GM21717 (cell line): Measurements from ENCODE around the gene COL4A2.

ENCODE experiments used
- ATAC-seq: cut with Tn5 transposase; IDR thresholded peaks from one replicate; pipeline ENCODE4 v1.9.1; 2021; ENCODE audit warnings: mild to moderate bottlenecking, moderate library complexity; ENCODE audit not compliant: unreplicated experiment

Gene COL4A2

GRCh38 chr13:110546926-110547325, 239.8 kb downstream of the COL4A2 start:
- ATAC-seq, result no peak

DNA sequence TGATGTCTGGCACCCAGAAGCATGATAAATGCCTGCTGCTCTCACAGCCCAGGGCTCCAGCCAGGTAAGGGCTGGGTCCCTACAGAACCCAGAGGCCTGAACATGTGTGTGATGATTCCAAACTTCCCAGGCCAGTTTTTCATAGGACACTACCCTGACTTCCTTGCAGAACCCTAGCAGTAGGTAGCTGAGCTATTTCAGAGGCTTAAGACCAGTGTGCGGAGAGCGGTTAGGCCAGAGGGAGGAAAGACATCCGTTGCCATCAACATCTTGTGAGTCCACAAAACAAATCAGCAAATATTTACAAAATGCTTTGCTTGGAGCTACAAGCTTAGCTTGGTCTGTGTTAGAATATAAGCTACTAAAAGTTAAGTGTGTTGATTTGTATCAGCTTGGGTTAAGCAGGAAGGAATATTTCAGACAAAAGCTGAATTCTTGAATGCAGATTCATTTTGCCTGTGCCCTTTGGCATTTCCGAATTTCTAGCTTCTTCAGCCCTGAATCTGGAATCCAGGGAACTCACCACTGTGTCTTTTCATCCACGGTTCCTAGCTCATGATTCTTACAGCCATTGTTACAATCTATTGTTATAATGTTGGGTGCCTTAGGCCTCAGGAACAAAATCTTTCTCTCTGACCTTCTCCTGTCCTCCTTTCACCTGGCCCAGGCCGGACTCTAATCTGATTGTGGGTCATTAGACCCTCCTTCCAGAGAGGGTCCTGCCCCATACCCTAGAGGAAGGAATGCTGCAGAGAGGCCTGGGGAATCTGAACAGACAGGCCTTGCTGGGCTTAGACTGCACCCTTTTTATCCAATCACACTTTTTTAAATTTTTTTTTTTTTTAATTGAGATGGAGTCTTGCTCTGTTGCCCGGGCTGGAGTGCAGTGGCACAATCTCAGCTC, 242.1 kb downstream of the COL4A2 start:
- ATAC-seq, result no peak

DNA sequence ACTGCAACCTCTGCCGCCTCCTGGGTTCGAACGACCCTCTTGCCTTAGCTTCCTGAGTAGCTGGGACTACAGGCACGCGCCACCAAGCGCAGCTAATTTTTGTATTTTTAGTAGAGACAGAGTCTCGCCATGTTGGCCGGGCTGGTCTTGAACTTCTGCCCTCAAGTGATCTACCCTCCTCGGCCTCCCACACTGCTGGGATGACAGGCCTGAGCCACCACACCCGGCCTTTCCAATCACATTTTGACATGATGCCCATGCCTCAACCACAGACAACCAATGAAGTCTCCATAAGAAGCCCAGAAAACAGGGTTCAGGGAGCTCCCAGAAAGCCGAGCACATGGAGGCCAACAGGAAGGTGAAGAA, 242.7 kb downstream of the COL4A2 start:
- no peak for ATAC-seq

DNA sequence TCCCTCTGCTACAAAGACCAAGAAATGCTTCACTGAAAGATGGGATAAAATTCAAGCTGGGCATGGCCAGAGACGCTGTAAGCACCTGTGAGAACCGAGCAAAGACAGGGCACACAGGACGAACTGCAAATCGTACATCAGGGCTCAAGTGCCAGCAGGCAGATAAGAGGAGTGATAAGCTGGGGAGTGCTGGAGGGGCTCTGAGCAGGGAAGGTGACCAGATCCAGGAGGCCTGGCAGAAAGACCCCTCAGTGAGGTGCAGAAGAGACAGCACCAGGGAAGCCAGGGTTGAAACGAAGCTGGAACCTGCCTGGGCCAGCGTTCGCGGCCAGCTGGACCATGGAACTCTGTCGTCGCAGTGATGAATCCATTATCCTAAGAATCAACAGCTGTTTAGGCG, 244.2 kb downstream of the COL4A2 start:
- ATAC-seq, result no peak

- ATAC-seq, result no peak
These were observed 245.7 kb downstream of the COL4A2 start for GRCh38 chr13:110552767-110553166.

DNA sequence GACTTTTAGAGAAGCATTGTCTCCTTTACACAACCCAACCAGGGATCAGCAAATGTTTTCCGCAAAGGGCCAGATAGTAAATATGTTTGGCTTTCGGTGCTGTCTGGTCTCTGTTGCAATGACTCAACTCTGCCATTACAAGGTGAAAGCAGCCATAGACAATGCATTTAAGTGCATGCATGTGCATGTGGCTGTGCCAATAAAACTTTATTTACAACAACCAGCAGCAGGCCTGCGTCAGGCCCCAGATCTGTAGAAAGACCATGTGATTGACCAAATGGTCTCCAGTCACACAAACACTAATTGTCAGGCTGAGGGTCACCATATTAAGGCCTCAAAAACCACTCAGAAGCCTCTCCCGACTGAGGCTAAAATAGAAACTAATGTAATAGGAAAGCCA, 246.3 kb downstream of the COL4A2 start:
- no peak for ATAC-seq

DNA sequence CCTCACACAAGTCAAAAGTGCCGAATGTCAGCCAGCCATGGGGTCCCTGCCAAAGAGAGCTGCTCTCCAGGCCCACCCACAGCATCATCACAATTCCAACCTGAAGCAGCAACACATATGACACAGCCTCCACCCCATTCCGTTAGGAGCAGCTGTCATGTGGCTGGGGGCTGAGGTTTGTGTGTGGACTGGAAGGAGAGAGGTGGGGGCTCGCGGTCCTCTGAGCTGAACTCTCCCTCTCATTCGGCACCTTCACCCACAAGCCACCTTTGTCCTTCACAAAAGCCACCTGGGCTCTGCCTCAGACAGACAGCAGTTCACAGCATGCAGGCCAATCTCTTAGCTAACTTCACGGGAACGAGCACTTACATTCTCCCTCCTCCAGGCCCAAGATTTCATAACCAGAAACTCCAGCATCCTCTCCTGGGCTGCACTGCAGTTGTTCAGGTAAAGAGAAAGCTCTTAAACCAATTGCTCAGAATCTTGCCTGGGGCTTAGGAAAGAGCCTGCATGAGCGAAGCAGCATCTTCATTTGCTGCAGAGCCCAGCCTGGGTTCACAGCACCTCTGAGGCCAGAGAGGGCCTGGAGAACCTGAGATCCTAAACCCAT, 247.2 kb downstream of the COL4A2 start:
- no peak for ATAC-seq

DNA sequence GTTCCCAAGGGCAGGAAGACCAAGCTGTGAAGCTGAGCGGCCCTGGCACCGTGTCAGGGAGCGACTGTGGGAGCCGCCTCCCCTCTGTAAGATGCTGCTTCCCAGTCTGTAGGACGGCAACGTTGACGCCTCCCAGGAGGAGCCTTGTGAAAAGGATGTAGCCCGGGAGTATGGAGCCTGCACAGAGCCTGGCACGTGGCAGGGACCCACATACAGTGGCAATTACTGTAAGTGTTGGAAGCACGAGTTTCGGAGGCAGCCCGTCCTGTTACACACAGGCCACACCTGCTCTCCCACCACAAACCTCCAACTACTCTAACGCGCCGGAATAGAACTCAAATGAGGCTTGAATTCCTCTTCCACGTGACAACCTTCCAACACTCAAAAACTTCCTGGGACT, 247.9 kb downstream of the COL4A2 start:
- ATAC-seq, result no peak

DNA sequence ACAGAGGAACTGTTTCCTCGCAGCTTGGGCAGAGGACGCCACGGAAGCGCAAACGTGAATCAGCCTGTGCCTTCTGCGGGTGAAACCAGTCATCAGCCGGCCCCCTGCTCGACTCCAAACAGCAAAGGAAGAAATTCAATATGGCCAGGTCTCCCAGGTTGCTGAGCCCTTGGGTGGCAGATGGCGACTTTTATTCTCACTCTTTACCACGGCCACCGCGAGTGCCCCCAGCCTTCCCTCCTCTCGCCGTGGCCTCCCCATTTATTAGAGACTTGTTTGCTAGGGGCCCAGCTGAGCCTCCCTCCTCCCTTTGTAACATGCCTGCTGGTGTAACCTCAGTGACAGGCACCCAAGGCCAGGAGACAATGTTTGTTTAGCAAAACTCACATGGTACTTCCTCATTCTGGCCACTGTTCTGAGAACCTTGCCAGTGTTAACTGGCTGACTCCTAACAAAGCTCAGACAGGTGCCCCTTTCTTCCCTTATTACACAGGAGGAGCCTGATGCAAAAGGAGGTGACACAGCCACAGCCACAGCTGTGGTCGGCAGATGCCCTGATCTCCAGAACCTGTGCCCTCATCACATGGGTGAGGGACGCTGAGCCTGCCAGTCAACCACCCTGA, 248.6 kb downstream of the COL4A2 start:
- ATAC-seq, result no peak

- no peak for ATAC-seq
These were observed 249.1 kb downstream of the COL4A2 start for GRCh38 chr13:110556224-110556606.

DNA sequence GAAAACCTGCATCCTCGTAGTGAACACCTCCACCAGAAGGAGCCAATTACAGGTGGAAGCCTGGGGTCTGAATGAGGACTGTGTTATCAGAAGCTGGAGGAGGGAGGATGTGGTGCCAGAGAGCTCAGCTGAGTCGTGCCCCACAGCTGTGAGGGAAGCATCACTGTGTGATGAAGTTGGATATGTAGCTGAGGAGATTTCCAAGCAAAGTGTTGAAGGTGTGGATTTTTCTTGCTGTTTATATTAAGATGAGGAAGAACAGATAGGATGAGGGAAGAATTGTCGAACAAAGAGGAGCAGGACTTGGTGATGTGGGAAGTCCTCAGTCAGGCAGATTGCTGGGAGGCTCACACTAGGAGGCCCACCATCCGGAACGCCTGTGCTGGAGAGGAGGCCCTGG, 250.0 kb downstream of the COL4A2 start:
- no peak for ATAC-seq

DNA sequence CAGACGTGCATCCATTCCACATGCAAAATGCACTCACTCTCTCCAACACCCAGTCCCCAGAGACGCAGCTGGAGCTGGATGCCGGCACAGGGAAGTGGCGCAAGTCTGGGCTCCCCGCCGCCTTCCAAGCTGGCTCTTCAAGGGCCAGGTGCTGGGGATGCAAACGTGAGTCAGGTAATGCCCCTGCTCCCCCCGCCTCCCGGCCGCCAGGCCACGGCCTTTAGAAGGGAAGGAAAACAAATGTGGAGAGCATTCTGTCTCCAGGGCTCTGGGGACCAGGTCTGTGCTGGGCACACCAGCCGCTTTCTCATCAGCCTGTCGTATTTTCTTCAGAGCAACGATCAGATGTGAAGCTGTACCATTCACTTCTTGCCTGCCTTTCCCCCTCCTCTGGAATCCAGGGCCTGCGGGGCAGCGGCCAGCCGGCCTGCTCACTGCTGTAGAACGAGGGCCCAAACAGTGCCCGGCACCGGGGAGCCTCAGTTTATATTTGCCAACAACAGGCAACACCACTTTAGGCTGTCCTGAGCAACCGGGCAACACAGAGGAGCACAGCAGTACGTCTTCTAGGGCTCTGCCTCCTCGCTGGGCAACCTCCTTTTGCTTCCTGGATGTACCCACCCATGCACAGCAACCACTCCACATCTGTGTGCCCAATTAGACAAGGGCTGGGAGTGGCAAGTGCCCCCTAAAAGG, 250.7 kb downstream of the COL4A2 start:
- no peak for ATAC-seq

GRCh38 chr13:110559429-110559943, 252.4 kb downstream of the COL4A2 start:
- ATAC-seq, result no peak

DNA sequence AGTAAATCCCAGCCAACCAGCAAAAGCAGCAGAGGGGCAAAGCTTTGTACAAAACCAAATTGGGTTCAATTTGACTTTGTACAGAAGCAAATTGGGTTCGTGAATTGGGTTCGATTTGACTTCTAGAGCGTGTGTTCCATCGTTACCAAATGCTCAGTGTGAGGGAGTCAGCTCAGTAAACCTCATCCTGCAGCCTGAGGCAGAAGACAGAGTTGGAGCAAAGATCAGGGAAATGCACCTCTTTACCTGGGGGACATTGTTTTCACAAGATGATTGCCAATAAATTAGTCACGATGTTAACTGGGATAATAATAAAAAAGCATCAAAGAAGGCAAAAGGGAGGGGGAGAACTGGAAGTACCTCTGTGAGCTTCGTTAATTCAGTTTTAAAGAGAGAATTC, 252.9 kb downstream of the COL4A2 start:
- ATAC-seq, result no peak

DNA sequence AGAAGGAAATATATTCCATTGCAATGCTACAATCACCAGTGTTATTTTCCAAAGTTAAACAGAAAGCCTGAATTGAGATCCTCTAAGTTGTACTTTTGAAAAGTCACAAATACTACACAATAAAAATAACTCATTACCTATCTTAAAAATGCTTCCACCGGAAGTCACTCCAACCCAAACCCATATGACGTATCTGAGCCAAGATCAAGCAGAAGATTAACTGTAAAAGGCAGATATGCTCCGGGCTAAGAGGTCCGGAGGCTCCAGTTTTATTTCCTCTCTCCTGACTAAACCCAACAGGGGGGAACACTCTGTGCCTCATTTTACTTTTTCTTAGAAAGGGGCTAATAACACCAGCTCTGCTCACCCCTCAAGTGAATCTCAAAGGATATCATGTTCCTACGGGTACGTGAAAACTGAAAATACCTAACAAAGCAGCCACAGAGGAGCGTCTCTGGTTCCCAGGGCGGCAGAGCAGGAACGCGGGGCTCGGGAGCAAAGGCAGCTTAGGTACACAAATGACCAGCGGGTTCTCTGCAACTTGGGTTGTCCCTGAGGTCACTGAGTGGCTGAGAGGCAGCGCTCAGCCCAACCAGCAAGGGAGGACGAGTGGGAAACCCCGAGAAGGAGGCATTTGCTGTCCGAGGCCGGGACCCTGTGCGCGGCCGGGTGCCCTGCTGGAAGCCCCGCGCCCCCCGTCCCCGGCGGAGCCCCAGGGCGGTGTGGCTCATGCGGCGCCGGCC, 253.7 kb downstream of the COL4A2 start:
- ATAC-seq, result peak; percentile 14

- ATAC-seq, result peak; percentile 88
These were observed 254.4 kb downstream of the COL4A2 start, which contains the start of gene RAB20 for GRCh38 chr13:110561344-110562035. TSS of gene RAB20 (minus strand) at chr13:110561722. CDS start at chr13:110561519, 203 bp downstream.

GRCh38 chr13:110562036-110562597, 255.0 kb downstream of the COL4A2 start:
- ATAC-seq, result no peak
